Smooth muscle cell (in vitro differentiated cells): ENCODE measurements around the gene PDE9A. TPM values are rescaled to one million over a fixed set of nuclear protein-coding genes. Genes with fewer than 3 reads are reported as not detected.
"Not testable (repeated sequence)": the region's sequence is repeated elsewhere in the genome, so short reads cannot be mapped to it uniquely, and the experiment has no call there.

ENCODE experiments used
- DNase-seq: peaks from one replicate; lab custom pipeline; 2025; ENCODE audit not compliant: unreplicated experiment; lab: John Stamatoyannopoulos, UW
- H2AFZ ChIP-seq: fragments of 200-600 bp; sonication (generic); 2 replicates; pipeline ENCODE4 v1.6.0; 2016; ENCODE audit warnings: antibody characterized with exemption, low read depth, mild to moderate bottlenecking
- H3F3A ChIP-seq: fragments of 200-600 bp; sonication (generic); 2 replicates; pipeline ENCODE4 v1.6.0; 2017; ENCODE audit warnings: antibody characterized with exemption, low read depth
- H3K27ac ChIP-seq: fragments of 200-600 bp; sonication (generic); 2 replicates; pipeline ENCODE4 v1.5.1; 2016; ENCODE audit warnings: low read depth, mild to moderate bottlenecking
- H3K27me3 ChIP-seq: fragments of 200-600 bp; sonication (generic); 2 replicates; pipeline ENCODE4 v1.6.1; 2016; ENCODE audit warnings: low read depth, mild to moderate bottlenecking
- H3K36me3 ChIP-seq: fragments of 200-600 bp; sonication (generic); 2 replicates; pipeline ENCODE4 v1.5.1; 2016; ENCODE audit warnings: low read depth
- H3K4me1 ChIP-seq: fragments of 200-600 bp; sonication (generic); 2 replicates; pipeline ENCODE4 v1.5.1; 2016; ENCODE audit warnings: low read depth
- H3K4me2 ChIP-seq: fragments of 200-600 bp; sonication (generic); 2 replicates; pipeline ENCODE4 v1.6.0; 2016; ENCODE audit warnings: mild to moderate bottlenecking
- H3K4me3 ChIP-seq: fragments of 200-600 bp; sonication (generic); 2 replicates; pipeline ENCODE4 v1.5.1; 2016; ENCODE audit warnings: mild to moderate bottlenecking
- H3K79me2 ChIP-seq: fragments of 200-600 bp; sonication (generic); 2 replicates; pipeline ENCODE4 v1.6.0; 2016; ENCODE audit warnings: low read depth, mild to moderate bottlenecking
- H3K9ac ChIP-seq: fragments of 200-600 bp; sonication (generic); 2 replicates; pipeline ENCODE4 v1.6.0; 2016; ENCODE audit warnings: low read depth
- H3K9me3 ChIP-seq: fragments of 200-600 bp; sonication (generic); replicated peaks from 2 replicates; pipeline ENCODE4 v1.5.1; 2016; ENCODE audit warnings: low read depth
- H4K20me1 ChIP-seq: fragments of 200-600 bp; sonication (generic); 2 replicates; pipeline ENCODE4 v1.6.0; 2016; ENCODE audit warnings: low read depth
- CTCF ChIP-seq: fragments of 200-600 bp; sonication (generic); IDR thresholded peaks from 2 replicates; pipeline ENCODE4 v1.5.1; 2017; ENCODE audit warnings: borderline replicate concordance, mild to moderate bottlenecking, antibody characterized with exemption; ENCODE audit not compliant: insufficient read depth, poor library complexity, severe bottlenecking
- WGBS: methylation state at CpG from one replicate; pipeline ENCODE4 v1.1.7; 2016; ENCODE audit warnings: low lambda C conversion rate; 5-methylcytosine and 5-hydroxymethylcytosine counted together
- polyA plus RNA-seq: library from polyadenylated mRNA; unstranded; fragments of >200 nt; fragmentation: Nextera tagmentation; extraction: Ambion mirVana; gene quantifications from 2 replicates; pipeline ENCODE4 v1.2.1, GENCODE V29; 2016
- total RNA-seq: library from RNA; depleted of rRNA; stranded (reverse); fragments of >200 nt; gene quantifications from 2 replicates; pipeline ENCODE4 v1.2.3, GENCODE V29; 2014

The PDE9A gene
- total and polyA plus RNA-seq, 2 experiments from 2014 or later, result 4.3 to 12.3 TPM

- Histone ChIP-seq H3K27me3 (no peaks in the 10 kb centered on the region), H3K27ac (no peak overlapping the region), H3K36me3 (no peaks in the 10 kb centered on the region), H3K79me2 (no peaks in the 10 kb centered on the region), H3K4me3 (no peak overlapping the region), H3K9me3 (no peaks in the 10 kb centered on the region), H3K4me2 (no peak overlapping the region), H3K9ac (no peak overlapping the region), H3K4me1 (no peaks in the 10 kb centered on the region), H3F3A (no peaks in the 10 kb centered on the region), H4K20me1 (no peaks in the 10 kb centered on the region), H2AFZ (no peak overlapping the region)
- DNase-seq, result no peak
- no peak for TF ChIP-seq CTCF
- 62% methylated on average over 9 of the region's 9 CpGs for WGBS
Measured at GRCh38 chr21:42799516-42799915, 146.1 kb downstream of the PDE9A start.

- TF ChIP-seq CTCF, result no peak
Measured at GRCh38 chr21:42799948-42800347, 146.5 kb downstream of the PDE9A start.

GRCh38 chr21:42801616-42802015 lies 148.2 kb downstream of the PDE9A start:
- not testable (repeated sequence) for H2AFZ ChIP-seq, H3F3A ChIP-seq, H3K27me3 ChIP-seq, H3K4me1 ChIP-seq, H4K20me1 ChIP-seq, H3K4me3 ChIP-seq, H3K4me2 ChIP-seq, H3K79me2 ChIP-seq, H3K9ac ChIP-seq, H3K36me3 ChIP-seq, DNase-seq, H3K27ac ChIP-seq, H3K9me3 ChIP-seq
- 27% methylated on average over 6 of the region's 6 CpGs for WGBS

More at GRCh38 chr21:42799948-42800347, 146.5 kb downstream of the PDE9A start:
- Histone ChIP-seq H3K27me3 (no peaks in the 10 kb centered on the region), H3K4me1 (no peaks in the 10 kb centered on the region), H2AFZ (no peak overlapping the region), H3K79me2 (no peaks in the 10 kb centered on the region), H3K9ac (no peak overlapping the region), H4K20me1 (no peaks in the 10 kb centered on the region), H3K27ac (no peak overlapping the region), H3F3A (no peaks in the 10 kb centered on the region), H3K4me2 (no peak overlapping the region), H3K9me3 (no peaks in the 10 kb centered on the region), H3K36me3 (no peaks in the 10 kb centered on the region), H3K4me3 (no peak overlapping the region)
- 93% methylated on average over 5 of the region's 5 CpGs for WGBS
- DNase-seq, result no peak

GRCh38 chr21:42806509-42807140 lies 153.2 kb downstream of the PDE9A start:
- DNase-seq, result no peak
- WGBS, result 60% methylated on average over 14 of the region's 14 CpGs
- H3K27ac ChIP-seq, result no peak overlapping the region
- H3K9ac ChIP-seq, result no peak overlapping the region
- H3K4me2 ChIP-seq, result no peak overlapping the region
- no peaks in the 10 kb centered on the region for H4K20me1 ChIP-seq
- H3K9me3 ChIP-seq, result no peaks in the 10 kb centered on the region
- H3K79me2 ChIP-seq, result no peaks in the 10 kb centered on the region
- H2AFZ ChIP-seq, result no peak overlapping the region
- peaks cover 12% of the 10 kb centered on the region for H3K4me1 ChIP-seq
- no peak for TF ChIP-seq CTCF
- H3K27me3 ChIP-seq, result peaks cover 9% of the 10 kb centered on the region
- H3F3A ChIP-seq, result no peaks in the 10 kb centered on the region
- no peak overlapping the region for H3K4me3 ChIP-seq
- H3K36me3 ChIP-seq, result no peaks in the 10 kb centered on the region

GRCh38 chr21:42807293-42807895 lies 154.0 kb downstream of the PDE9A start:
- H3K27ac ChIP-seq, H3K79me2 ChIP-seq, H4K20me1 ChIP-seq, H2AFZ ChIP-seq, H3K9ac ChIP-seq, H3F3A ChIP-seq, H3K4me2 ChIP-seq, DNase-seq, H3K27me3 ChIP-seq, H3K36me3 ChIP-seq, H3K4me3 ChIP-seq, H3K9me3 ChIP-seq: not testable (repeated sequence)
- WGBS, result 44% methylated on average over 16 of the region's 16 CpGs
- H3K4me1 ChIP-seq, result peaks cover 12% of the 10 kb centered on the region
